ENCODE data around the gene ADH7.

ADH7 gene

DNA sequence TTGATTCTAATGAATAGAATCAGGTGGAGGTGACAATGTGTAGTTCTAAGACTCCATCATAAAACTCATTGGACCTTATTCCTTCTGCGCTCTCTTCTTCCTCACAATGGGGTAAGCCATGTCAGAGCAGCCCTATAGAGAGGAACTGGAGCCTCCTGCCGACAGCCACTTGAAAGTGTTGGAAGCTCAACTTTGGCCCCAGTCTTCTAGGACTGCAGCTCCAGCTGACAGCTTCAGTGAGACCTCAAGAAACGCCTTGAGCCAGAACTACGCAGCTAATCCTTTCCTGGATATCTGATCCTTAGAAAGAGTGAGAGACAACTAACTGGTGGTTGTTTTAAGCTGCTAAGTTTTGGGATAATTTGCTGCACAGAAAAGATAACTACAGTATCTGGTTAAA lies 22.1 kb upstream of the ADH7 start:
- TF ChIP-seq, protein P1, sequence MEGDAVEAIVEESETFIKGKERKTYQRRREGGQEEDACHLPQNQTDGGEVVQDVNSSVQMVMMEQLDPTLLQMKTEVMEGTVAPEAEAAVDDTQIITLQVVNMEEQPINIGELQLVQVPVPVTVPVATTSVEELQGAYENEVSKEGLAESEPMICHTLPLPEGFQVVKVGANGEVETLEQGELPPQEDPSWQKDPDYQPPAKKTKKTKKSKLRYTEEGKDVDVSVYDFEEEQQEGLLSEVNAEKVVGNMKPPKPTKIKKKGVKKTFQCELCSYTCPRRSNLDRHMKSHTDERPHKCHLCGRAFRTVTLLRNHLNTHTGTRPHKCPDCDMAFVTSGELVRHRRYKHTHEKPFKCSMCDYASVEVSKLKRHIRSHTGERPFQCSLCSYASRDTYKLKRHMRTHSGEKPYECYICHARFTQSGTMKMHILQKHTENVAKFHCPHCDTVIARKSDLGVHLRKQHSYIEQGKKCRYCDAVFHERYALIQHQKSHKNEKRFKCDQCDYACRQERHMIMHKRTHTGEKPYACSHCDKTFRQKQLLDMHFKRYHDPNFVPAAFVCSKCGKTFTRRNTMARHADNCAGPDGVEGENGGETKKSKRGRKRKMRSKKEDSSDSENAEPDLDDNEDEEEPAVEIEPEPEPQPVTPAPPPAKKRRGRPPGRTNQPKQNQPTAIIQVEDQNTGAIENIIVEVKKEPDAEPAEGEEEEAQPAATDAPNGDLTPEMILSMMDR (IDR thresholded peaks at IDR 0.05; ENCODE audit: low read depth, low read length, missing control alignments), result no peak
- no peak overlapping the region for H3K4me3 ChIP-seq (ENCODE audit: low read depth, low read length)
- DNase-seq (ENCODE audit: low read depth), result no peak

DNA sequence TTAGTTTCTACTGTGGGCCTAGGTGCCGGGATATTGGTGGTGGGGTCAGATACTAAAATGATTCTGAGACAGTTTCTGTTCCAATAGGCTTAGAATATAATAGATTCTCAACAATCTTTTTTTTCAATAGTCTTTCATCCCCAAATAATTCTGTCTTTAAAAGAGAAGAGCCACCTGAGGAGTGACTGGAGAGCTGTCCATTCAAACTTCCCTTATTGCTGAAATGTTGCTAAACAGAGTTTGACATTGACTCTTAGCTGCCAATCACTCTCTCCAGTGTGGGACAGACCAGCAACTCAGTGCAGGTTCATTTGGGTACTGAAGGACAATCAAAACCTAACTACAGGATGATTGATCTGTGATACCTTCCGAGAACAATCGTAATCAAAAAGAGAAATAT lies 12.4 kb upstream of the ADH7 start:
- H3K4me3 ChIP-seq (ENCODE audit: low read depth, low read length), result no peak overlapping the region
- TF ChIP-seq, protein P1 (IDR thresholded peaks at IDR 0.05; ENCODE audit: low read depth, low read length, missing control alignments), result no peak
- DNase-seq (ENCODE audit: low read depth), result no peak

DNA sequence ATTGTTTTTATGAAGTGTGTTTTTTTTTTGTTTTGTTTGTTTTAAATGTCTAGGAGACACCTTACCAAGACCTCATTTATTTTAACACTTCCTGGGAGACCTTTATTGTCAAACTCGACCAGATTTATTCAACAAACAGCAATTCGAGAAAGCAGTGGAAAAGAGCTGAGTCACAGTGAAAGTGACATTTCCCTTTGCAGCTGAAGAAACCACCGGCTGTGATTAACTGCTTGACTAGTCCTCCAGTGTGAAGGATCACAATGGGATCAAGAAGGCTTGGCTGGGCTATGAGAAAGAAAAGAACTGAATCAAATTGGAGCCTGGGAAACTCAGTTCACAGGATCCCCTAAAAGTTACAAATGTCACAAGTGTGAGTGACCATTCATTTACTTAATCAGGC lies 11.9 kb upstream of the ADH7 start:
- TF ChIP-seq, protein P1 (IDR thresholded peaks at IDR 0.05; ENCODE audit: low read depth, low read length, missing control alignments), result no peak
- DNase-seq (ENCODE audit: low read depth), result no peak
- H3K4me3 ChIP-seq (ENCODE audit: low read depth, low read length), result no peak overlapping the region

DNA sequence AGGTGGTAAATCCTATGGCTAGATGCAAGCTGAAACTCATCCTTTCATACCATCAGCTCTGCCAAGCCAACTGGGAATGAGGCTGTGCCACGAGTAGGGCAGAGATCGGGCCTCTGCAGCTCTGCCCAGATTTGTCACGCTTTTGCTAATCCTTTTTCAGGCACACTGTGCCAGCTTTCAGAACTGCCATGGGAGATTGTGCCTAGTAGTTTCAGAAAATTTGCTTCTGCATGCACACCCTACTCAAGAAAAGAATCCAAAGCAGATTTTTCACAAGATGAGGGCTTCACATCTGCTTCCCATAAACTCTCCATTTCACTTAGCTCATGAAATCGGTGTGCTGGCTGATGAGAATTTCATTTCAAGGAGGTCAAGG lies 3.3 kb upstream of the ADH7 start:
- DNase-seq (ENCODE audit: low read depth), result no peak
- TF ChIP-seq, protein P1 (IDR thresholded peaks at IDR 0.05; ENCODE audit: low read depth, low read length, missing control alignments), result no peak
- H3K4me3 ChIP-seq (ENCODE audit: low read depth, low read length), result no peak overlapping the region

DNA sequence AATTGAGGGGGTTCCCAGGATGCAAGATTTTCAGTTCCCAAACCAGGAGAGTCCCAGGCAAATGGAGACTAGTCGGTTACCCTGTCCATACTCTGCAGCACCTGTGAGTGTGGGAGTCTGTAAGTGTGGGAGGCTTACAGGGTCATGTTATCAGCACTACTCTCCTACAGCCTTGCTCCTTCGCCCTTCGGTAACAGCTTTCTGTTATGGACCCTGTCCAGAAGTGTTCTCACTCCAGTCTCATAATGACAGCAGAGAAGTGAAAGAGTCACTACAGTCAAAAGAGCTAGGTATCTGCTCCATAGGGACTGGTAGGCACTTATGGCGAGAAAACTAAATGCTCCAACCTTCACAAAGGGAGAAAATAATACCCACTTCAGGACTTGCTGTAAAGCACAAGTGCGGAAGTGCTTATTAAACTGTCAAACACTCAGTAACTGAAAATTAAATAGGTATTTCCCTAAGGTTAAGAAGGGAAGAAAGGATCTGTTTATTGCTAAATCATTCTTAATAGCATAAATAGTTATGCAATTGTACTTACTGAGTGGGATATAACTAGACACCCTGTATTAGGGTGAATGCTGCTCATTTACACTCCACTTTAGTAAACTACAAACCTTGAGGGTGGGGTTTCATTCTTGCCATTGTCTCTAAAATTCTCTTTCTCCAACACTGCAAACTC lies 2.7 kb upstream of the ADH7 start:
- H3K4me3 ChIP-seq (ENCODE audit: low read depth, low read length), result no peak overlapping the region
- DNase-seq (ENCODE audit: low read depth), result no peak
- TF ChIP-seq, protein P1 (IDR thresholded peaks at IDR 0.05; ENCODE audit: low read depth, low read length, missing control alignments), result no peak

DNA sequence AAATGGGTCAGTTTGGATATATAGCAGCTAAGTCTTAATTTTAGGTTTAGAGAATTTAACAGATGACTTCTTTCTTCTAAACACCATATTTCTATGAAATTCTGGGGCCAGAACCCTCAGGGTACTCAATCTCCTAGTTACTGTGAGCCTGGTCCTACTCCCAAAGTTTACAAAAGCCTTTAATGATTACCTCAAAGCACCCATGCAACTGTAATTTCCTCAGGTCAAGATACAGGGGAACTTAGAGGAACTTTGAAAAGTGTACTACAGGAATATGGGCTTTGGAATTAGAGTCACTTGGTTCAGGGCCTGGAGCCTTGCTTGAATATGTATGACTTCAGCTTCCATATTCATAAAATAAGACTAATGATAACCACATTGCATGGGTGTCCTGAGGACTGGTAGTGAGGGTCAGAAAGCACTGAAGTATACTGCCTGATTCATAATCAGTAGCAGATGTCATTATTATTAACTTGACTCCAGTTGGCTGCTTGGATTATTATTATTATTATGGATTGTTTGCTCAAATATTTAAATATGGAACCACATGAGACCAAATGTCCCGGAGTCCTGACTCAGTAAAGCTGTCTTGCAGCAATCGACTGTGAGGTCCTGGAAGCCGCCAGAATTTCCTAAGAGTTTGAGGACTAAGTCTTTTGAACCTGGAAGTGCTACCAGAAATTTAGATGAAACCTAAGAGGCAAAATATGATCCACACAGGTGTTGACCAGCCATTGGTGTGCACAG lies 2.0 kb upstream of the ADH7 start:
- TF ChIP-seq, protein P1 (IDR thresholded peaks at IDR 0.05; ENCODE audit: low read depth, low read length, missing control alignments), result no peak
- H3K4me3 ChIP-seq (ENCODE audit: low read depth, low read length), result no peak overlapping the region
- no peak for DNase-seq (ENCODE audit: low read depth)

DNA sequence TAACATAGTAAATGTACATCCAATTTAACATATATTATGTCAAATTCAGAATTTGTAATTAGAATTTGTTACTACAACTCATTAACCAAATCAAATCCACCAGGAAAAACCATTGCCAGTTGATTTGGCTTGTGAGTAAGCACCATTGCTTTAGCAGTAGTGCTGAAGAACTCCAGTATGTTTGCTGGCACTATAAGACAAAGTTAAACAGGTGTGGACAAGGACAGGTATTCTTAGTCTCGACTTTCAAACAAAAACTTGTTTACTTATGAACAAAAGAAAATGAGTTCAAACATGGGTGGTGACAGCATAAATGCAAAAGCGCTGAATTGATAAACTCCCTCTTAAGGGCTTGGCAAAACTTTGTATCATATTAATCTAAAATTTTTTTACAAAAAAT lies 1.3 kb upstream of the ADH7 start:
- TF ChIP-seq, protein P1 (IDR thresholded peaks at IDR 0.05; ENCODE audit: low read depth, low read length, missing control alignments), result no peak
- no peak for DNase-seq (ENCODE audit: low read depth)
- no peak overlapping the region for H3K4me3 ChIP-seq (ENCODE audit: low read depth, low read length)
